Mucosa of descending colon (tissue), 3 donors: Measurements from ENCODE around the gene MRPL50. TPM values are rescaled to one million over a fixed set of nuclear protein-coding genes. Genes with fewer than 3 reads are reported as not detected.

Experiments
- ATAC-seq: fragments of 200-7000 bp; cut with Tn5 transposase; one replicate; pipeline ENCODE4 v1.9.1; 2020; ENCODE audit warnings: mild to moderate bottlenecking, moderate library complexity
- DNase-seq, 3 donors: peaks; one replicate each; pipeline ENCODE4 v3.0.0-alpha.2; 2020
- H3K36me3 ChIP-seq: fragments of 200-600 bp; one replicate; pipeline ENCODE4 v1.8.0; 2021; ENCODE audit warnings: low read depth, mild to moderate bottlenecking
- H3K4me1 ChIP-seq: fragments of 200-600 bp; one replicate; pipeline ENCODE4 v1.8.0; 2021; ENCODE audit warnings: low read depth, mild to moderate bottlenecking
- H3K4me3 ChIP-seq: fragments of 200-600 bp; one replicate; pipeline ENCODE4 v1.8.0; 2021; ENCODE audit warnings: mild to moderate bottlenecking
- H3K9me3 ChIP-seq: fragments of 200-600 bp; one replicate; pipeline ENCODE4 v1.8.0; 2021; ENCODE audit warnings: mild to moderate bottlenecking
- intact Hi-C, 2 donors: fragments of 100-400 bp; cut with DNase I in 1 of 2; cut with micrococcal nuclease in 1 of 2; formaldehyde crosslinking; loops; one replicate each; pipeline versions ENCODE4 v1.11.0 to v1.11.1; 2022; cut with DNase I, micrococcal nuclease
- long read RNA-seq, 2 donors: library from polyadenylated mRNA; unstranded; transcript quantifications; one replicate each; pipeline ENCODE4 v2.0.0, GENCODE V29; 2019 to 2021
- total RNA-seq, 3 donors: library from RNA; stranded (reverse); fragmentation: NEBNext Ultra II Directional in 2 of 3; extraction: Animal tissue kit (Norgen Biotek cat#: 25700) in 2 of 3; gene quantifications; one replicate each; pipeline versions ENCODE4 v1.2.1 to v1.2.4, GENCODE V29; 2021 to 2023
- TF ChIP-seq, protein P1 (sequence below): fragments of 200-600 bp; IDR thresholded peaks from one replicate; pipeline ENCODE4 v1.8.0; 2022; ENCODE audit warnings: antibody characterized with exemption, mild to moderate bottlenecking
- donor health status: DM: no; HTN: no; CAD: no; lungs with moderate emphysema.
- donor health status: DM: no; HTN: no; CAD: no.
- donor health status: DM: no; HTN: yes; CAD: no.

Gene MRPL50
- total RNA-seq, result 10 to 100 TPM in 1 of 3 donors, 1 to 10 TPM in 2; 8.2 to 11.0 (median 8.4) TPM
- long read RNA-seq, donor 1, transcript MRPL50-201 (2 exons, 3,332 nt), result major isoform, 18 of 20 reads
- long read RNA-seq, donor 1, partial matches to known transcripts, result 0 of 20 reads
- long read RNA-seq, donor 1, other reads (novel, unspliced or antisense), result 2 of 20 reads
- long read RNA-seq, donor 2, transcript MRPL50-201 (2 exons, 3,332 nt), result major isoform, 21 of 21 reads
- long read RNA-seq, donor 2, partial matches to known transcripts, result 0 of 21 reads
- long read RNA-seq, donor 2, other reads (novel, unspliced or antisense), result 0 of 21 reads

DNA sequence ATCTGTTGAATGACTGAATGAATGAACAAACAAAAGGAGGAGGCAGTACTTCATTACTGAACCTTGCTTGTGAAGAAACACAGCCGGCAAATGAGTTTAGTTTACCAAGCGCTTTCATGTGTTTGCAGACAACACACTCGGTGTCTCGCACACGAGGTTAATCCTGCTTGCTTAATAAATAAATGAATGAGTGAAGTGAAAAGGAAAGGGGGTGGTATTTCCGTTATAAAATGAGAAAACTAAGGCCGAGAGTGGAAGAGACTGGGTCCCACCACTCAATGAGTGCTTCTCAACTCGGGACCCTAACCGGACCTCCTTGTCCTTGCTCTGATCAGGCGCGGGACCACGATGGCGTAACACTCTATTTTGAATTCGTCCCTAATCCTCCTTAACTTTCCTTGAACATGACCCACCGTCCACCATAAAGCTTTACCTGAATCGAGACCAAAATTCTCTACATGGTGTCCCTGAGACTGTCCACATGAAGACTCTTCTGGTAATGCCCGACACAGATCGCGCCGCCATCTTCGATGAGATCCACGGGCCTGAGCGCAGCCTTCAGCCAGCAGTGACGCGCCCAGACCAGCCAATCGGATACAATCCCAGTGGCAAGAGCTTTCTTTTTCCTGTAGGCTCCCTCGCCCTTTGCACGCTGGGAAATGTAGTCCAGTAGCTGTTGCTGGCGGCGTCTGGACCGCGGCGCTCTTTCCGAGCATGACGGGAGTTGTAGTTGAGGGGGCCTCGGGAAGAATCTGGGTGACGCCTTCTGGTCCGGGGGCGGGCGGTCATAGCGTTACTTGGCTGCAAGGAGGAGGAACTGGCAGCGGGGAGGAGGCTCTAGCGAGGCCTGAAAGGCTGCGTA lies at the start of gene MRPL50, which contains the start of gene ZNF189:
MRPL50 (minus strand) TSS at position 551 of the 862 bp plus-strand sequence; CDS start at position 525, 26 bp downstream.
ZNF189 (plus strand) TSS at position 784 of the 862 bp plus-strand sequence. CDS start 306 bp downstream, outside the sequence.
- TF ChIP-seq, protein P1, sequence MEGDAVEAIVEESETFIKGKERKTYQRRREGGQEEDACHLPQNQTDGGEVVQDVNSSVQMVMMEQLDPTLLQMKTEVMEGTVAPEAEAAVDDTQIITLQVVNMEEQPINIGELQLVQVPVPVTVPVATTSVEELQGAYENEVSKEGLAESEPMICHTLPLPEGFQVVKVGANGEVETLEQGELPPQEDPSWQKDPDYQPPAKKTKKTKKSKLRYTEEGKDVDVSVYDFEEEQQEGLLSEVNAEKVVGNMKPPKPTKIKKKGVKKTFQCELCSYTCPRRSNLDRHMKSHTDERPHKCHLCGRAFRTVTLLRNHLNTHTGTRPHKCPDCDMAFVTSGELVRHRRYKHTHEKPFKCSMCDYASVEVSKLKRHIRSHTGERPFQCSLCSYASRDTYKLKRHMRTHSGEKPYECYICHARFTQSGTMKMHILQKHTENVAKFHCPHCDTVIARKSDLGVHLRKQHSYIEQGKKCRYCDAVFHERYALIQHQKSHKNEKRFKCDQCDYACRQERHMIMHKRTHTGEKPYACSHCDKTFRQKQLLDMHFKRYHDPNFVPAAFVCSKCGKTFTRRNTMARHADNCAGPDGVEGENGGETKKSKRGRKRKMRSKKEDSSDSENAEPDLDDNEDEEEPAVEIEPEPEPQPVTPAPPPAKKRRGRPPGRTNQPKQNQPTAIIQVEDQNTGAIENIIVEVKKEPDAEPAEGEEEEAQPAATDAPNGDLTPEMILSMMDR, result no peak
- Histone ChIP-seq H3K9me3 (peaks cover 4% of the 10 kb centered on the region), H3K4me3 (peak within 1 kb of the TSS; percentile 47), H3K4me1 (peaks cover 18% of the 10 kb centered on the region), H3K36me3 (no peaks in the 10 kb centered on the region)
- DNase-seq, result peak; percentile 96 to 99 (median 98)
- ATAC-seq, result peak; percentile 99
- intact Hi-C loops, result no loop called here

DNA sequence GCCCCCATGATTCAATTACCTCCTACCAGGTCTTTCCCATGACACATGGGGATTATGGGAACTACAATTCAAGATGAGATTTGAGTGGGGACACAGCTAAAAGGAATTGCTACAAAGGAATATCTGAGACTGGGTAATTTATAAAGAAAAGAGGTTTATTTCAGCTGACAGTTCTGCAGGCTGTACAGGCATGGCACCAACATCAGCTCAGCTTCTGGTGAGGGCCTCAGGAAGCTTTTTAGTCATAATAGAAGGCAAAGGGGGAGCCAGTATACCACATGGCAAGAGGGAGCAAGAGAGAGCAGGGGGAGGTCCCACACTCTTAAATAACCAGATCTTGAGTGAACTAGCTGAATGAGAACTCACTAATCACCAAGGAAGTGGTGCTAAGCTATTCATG lies 48.3 kb upstream of the MRPL50 start:
- no peak overlapping the region for H3K4me3 ChIP-seq
- TF ChIP-seq, protein P1, result no peak
- H3K4me1 ChIP-seq, result peaks cover 4% of the 10 kb centered on the region
- no peaks in the 10 kb centered on the region for H3K9me3 ChIP-seq
- intact Hi-C loops, result no loop called here
- no peak for DNase-seq
- no peak for ATAC-seq
- no peaks in the 10 kb centered on the region for H3K36me3 ChIP-seq

DNA sequence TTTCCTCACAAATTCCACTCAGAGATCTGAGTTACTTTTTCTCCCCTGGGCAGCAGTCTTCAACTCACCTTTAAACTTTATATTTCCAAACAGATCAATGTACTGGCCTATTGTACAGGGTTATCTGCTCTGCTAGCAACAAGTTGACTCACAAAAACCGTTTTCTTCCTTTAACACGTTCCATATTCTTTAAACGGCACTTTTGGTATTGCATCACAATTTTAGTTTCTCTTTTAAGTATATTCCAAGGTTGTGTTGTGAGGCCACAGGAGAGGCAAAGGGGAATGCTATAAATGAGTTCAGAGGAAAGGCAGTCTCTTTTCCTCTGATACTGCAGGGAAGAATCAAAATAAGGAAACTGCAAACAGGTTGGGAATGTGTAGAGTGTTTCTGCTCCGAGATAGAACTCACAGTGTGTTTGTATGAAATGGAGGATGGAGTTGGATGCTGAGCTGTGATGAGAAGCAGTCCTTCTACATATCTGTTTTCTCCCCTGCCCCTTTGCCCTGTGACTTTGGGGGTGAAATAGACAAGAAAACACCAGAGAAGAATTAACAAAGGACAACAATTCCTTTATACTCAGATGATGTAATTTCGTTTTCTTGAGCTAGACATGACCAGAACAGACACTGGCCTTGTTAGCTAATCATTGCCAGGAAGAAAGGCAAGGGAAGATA lies 47.1 kb upstream of the MRPL50 start:
- H3K9me3 ChIP-seq, result no peaks in the 10 kb centered on the region
- peaks cover 4% of the 10 kb centered on the region for H3K4me1 ChIP-seq
- peak; percentile 45 for ATAC-seq
- no peaks in the 10 kb centered on the region for H3K36me3 ChIP-seq
- intact Hi-C loops, result no loop called here
- TF ChIP-seq, protein P1, result no peak
- no peak overlapping the region for H3K4me3 ChIP-seq
- no peak for DNase-seq

DNA sequence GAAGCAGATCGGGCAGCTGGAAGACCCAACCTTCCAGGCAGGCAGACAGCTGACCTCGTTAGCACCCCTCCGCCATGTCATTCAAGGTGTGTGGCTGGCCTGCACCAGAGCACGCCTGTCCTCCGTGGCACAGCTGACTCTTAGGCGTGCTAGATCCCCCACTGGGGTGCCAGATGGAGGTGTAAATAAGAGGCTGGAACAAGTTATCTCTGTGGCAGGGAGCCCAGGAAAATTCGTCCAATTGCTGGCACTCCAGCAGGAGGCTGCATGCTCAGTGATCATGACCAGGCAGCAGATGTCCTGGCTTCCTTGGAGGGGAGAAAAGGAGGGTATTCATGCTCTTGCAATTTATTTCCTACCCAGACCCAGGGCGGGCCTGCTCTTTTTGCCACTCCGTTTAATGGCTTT lies 45.0 kb upstream of the MRPL50 start:
- intact Hi-C loops, result no loop called here
- Histone ChIP-seq H3K36me3 (no peaks in the 10 kb centered on the region), H3K4me1 (no peaks in the 10 kb centered on the region), H3K4me3 (no peak overlapping the region), H3K9me3 (no peaks in the 10 kb centered on the region)
- TF ChIP-seq, protein P1, result no peak
- ATAC-seq (peak; percentile 19), DNase-seq (no peak)

DNA sequence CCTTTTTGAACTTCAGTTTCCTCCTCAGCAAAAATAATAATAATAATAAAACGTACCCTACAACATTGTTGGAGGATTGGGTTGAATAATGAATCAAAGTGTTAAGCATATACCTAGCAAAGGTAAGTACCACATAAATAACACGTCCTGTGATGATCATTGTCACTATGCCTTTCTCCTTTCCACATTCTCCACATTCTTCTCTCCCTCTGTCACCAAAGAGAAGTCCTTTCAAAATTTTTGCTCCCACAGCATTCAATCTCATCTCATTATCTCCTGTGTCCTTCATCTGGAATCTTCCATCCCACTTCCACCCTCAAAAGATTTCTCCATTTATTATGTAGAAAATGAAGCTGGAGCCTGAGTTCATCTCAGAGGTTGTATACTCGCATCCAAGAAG lies 44.3 kb upstream of the MRPL50 start:
- H3K4me1 ChIP-seq, result no peaks in the 10 kb centered on the region
- no peak overlapping the region for H3K4me3 ChIP-seq
- TF ChIP-seq, protein P1, result no peak
- H3K36me3 ChIP-seq, result no peaks in the 10 kb centered on the region
- intact Hi-C loops, result no loop called here
- no peak for DNase-seq
- no peaks in the 10 kb centered on the region for H3K9me3 ChIP-seq
- no peak for ATAC-seq
